Spleen (tissue), 11 donors: ENCODE data around the gene DMAP1. TPM values are rescaled to one million over a fixed set of nuclear protein-coding genes. Genes with fewer than 3 reads are reported as not detected.

Source experiments
- DNase-seq: peaks from one replicate; pipeline ENCODE4 v3.0.0-alpha.2; 2020
- H3K27ac ChIP-seq, 8 donors: fragments of 200-600 bp; sonication (generic) in 7 of 8; 1 replicate in 4 of 8; 2 replicates in 4 of 8; pipeline versions ENCODE4 v1.5.0 to v1.8.0; 2016 to 2021; ENCODE audit warnings: inconsistent platforms in 4 of 8, mild to moderate bottlenecking in 4 of 8, moderate library complexity in 1 of 8
- H3K27me3 ChIP-seq, 7 donors: fragments of 200-600 bp; sonication (generic) in 6 of 7; replicated peaks in 1 of 7; 1 replicate in 4 of 7; 2 replicates in 3 of 7; pipeline versions ENCODE4 v1.5.0 to v1.8.0; 2016 to 2021; ENCODE audit warnings: inconsistent platforms in 3 of 7, mild to moderate bottlenecking in 1 of 7
- H3K36me3 ChIP-seq, 6 donors: fragments of 200-600 bp; sonication (generic) in 5 of 6; 1 replicate in 4 of 6; 2 replicates in 2 of 6; pipeline versions ENCODE4 v1.5.0 to v1.8.0; 2016 to 2021; ENCODE audit warnings: inconsistent platforms in 2 of 6
- H3K4me1 ChIP-seq, 6 donors: fragments of 200-600 bp; sonication (generic) in 5 of 6; 1 replicate in 3 of 6; 2 replicates in 3 of 6; pipeline versions ENCODE4 v1.5.0 to v1.8.0; 2016 to 2021; ENCODE audit warnings: inconsistent platforms in 3 of 6
- H3K4me3 ChIP-seq, 8 donors: fragments of 200-600 bp; sonication (generic) in 7 of 8; 1 replicate in 4 of 8; 2 replicates in 4 of 8; pipeline versions ENCODE4 v1.5.0 to v1.8.0; 2016 to 2021; ENCODE audit warnings: inconsistent platforms in 4 of 8, mild to moderate bottlenecking in 4 of 8, moderate library complexity in 2 of 8
- H3K9me3 ChIP-seq, 8 donors: fragments of 200-600 bp; sonication (generic) in 7 of 8; 1 replicate in 4 of 8; 2 replicates in 4 of 8; pipeline versions ENCODE4 v1.5.0 to v1.8.0; 2016 to 2021; ENCODE audit warnings: inconsistent platforms in 4 of 8
- POLR2A ChIP-seq, 3 donors: fragments of 450-650 bp; IDR thresholded peaks; one replicate each; pipeline ENCODE4 v1.5.1; 2017; ENCODE audit warnings: antibody characterized with exemption in 3 of 3, mild to moderate bottlenecking in 1 of 3
- POLR2AphosphoS5 ChIP-seq, 3 donors: sonication (generic); formaldehyde crosslinking; IDR thresholded peaks; one replicate each; pipeline ENCODE4 v1.5.1; 2017; ENCODE audit warnings: antibody characterized with exemption in 3 of 3
- WGBS, 5 donors: extraction: QIAGEN DNeasy Blood & Tissue Kit in 3 of 5; methylation state at CpG; one replicate each; pipeline versions ENCODE4 v1.1.5 to v1.1.7; 2013 to 2018; 5-methylcytosine and 5-hydroxymethylcytosine counted together
- intact Hi-C: fragments of 100-400 bp; cut with DNase I; formaldehyde crosslinking; loops from one replicate; pipeline ENCODE4 v1.15.0; 2023; ENCODE audit warnings: low total_unique reads
- polyA plus RNA-seq, 3 donors: library from polyadenylated mRNA; stranded (reverse); fragments of 200-250 nt; gene quantifications; one replicate each; pipeline ENCODE4 v1.2.1, GENCODE V29; 2013
- total RNA-seq, 7 donors: library from RNA; depleted of rRNA in 3 of 7; stranded (reverse); fragments of >200 nt in 3 of 7; fragmentation: NEBNext Ultra II Directional in 4 of 7; extraction: Animal tissue kit (Norgen Biotek cat#: 25700) in 4 of 7; gene quantifications; one replicate each; pipeline versions ENCODE4 v1.1.0 to v1.2.1, GENCODE V29; 2016 to 2021
- TF ChIP-seq, protein P1 (sequence below), 11 experiments: fragments of 200-600 bp in 7 of 11; fragments of 450-650 bp in 4 of 11; sonication (generic) in 4 of 11; IDR thresholded peaks in 8 of 11; conservative IDR thresholded peaks in 3 of 11; 1 replicate in 7 of 11; 2 replicates in 4 of 11; pipeline versions ENCODE4 v1.4.0 to v1.8.0; 2016 to 2021; ENCODE audit warnings: antibody characterized with exemption in 11 of 11, inconsistent platforms in 4 of 11, mild to moderate bottlenecking in 1 of 11
- donor health status: healthy with polysubstance abuse.
- donor health status: DM: no; HTN: no; CAD: no; lungs with moderate emphysema.
- donor health status: DM: no; HTN: no; CAD: no.
- donor health status: Bipolar disorder and iron deficiency.
- donor health status: healthy.
- donor health status: DM: no; HTN: no; CAD: no.
- donor health status: DM: yes; HTN: yes; CAD: no.

The DMAP1 gene
- total and polyA plus RNA-seq, 10 donors = 37.8 to 84.6 (median 47.3) TPM

DNA sequence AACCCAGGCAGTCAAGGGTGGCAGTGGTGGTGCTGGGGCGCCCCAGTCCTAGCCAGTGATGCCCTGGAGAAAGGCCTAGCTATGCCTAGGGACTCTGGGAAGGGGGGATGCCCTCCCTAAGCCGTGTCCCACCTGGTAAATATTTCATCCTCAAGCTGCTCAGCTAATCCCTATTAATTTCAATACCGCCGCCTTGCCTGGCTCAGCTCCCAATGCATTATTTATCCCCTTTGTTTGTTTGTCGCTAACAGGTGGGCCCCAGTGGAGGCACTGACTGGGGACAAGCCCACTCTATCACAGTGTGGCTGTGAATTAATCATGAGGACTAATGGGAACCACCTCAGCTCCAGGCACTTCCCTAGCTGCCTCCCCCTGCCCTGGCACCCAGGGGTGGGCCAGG, 22.5 kb downstream of the DMAP1 start:
- 96 to 99% (median 98%) methylated on average over 5 of the region's 5 CpGs for WGBS, 5 donors
- intact Hi-C loops = no loop called here

DNA sequence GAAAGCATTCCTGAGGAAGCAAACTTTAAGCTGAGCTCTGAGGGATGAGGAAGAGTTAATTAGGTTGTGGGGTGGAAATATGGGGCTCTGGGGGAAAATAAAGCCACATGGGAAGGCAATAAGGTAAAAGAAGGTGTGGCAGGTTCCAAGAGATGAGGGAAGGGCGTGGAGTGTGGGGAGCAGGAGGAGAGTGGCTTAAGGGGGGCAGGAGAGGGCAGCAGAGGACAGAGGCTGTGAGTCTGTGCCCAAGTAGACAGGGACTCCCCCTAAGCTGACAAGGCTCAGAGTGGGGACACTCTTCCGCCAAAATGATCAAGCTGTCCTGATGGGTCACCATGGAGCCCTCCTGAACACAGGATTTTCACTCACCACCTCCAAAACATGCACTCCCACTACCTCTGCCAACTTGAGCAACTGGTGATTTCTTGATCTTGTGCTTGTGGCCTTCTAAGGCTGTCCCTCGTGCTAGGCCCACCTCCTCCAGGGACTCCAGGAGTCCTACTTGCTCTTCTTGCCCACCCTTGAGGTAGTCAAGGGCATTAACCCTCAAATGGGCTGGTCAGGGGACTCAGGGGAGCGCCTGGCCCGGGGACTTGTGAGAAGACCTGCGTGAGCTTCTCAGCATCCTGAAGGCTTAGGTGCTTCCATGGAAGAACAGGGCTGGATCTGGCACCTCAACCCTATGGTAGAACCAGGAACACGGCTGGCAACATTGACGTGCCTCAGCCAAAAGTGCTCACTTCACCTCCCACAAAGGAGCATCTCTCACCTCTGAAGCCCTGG, 23.4 kb downstream of the DMAP1 start:
- H3K9me3 ChIP-seq = no peaks in the 10 kb centered on the region
- peaks cover 0 to 40% (median 14%) of the 10 kb centered on the region in 6 donors for H3K4me1 ChIP-seq
- H3K4me3 ChIP-seq = no peak overlapping the region
- no peaks in the 10 kb centered on the region for H3K27me3 ChIP-seq
- DNase-seq = peak; percentile 22
- H3K36me3 ChIP-seq = peaks cover 0 to 35% (median 2%) of the 10 kb centered on the region in 6 donors
- no peak overlapping the region for H3K27ac ChIP-seq
- 80 to 94% (median 92%) methylated on average over 4 to 8 of the region's 8 CpGs for WGBS, 5 donors
- TF ChIP-seq POLR2AphosphoS5 (IDR thresholded peaks at IDR 0.05) = no peak
- TF ChIP-seq, protein P1, sequence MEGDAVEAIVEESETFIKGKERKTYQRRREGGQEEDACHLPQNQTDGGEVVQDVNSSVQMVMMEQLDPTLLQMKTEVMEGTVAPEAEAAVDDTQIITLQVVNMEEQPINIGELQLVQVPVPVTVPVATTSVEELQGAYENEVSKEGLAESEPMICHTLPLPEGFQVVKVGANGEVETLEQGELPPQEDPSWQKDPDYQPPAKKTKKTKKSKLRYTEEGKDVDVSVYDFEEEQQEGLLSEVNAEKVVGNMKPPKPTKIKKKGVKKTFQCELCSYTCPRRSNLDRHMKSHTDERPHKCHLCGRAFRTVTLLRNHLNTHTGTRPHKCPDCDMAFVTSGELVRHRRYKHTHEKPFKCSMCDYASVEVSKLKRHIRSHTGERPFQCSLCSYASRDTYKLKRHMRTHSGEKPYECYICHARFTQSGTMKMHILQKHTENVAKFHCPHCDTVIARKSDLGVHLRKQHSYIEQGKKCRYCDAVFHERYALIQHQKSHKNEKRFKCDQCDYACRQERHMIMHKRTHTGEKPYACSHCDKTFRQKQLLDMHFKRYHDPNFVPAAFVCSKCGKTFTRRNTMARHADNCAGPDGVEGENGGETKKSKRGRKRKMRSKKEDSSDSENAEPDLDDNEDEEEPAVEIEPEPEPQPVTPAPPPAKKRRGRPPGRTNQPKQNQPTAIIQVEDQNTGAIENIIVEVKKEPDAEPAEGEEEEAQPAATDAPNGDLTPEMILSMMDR (IDR thresholded peaks at IDR 0.05 in 8 of 11, conservative IDR thresholded peaks at IDR 0.05 in 3 of 11) = no peak
- no peak for TF ChIP-seq POLR2A (IDR thresholded peaks at IDR 0.05)
- intact Hi-C loops = no loop called here

More for the DNA sequence above, 22.5 kb downstream of the DMAP1 start:
- H3K27ac ChIP-seq = no peak overlapping the region
- TF ChIP-seq POLR2AphosphoS5 (IDR thresholded peaks at IDR 0.05) (no peak), POLR2A (IDR thresholded peaks at IDR 0.05) (no peak)
- TF ChIP-seq, protein P1 (IDR thresholded peaks at IDR 0.05 in 8 of 11, conservative IDR thresholded peaks at IDR 0.05 in 3 of 11) = no peak
- H3K4me3 ChIP-seq = no peak overlapping the region
- DNase-seq = peak; percentile 33
- H3K4me1 ChIP-seq = peaks cover 0 to 33% (median 14%) of the 10 kb centered on the region in 6 donors
- no peaks in the 10 kb centered on the region for H3K9me3 ChIP-seq
- no peaks in the 10 kb centered on the region for H3K27me3 ChIP-seq
- H3K36me3 ChIP-seq = peaks cover 0 to 32% (median 2%) of the 10 kb centered on the region in 6 donors

DNA sequence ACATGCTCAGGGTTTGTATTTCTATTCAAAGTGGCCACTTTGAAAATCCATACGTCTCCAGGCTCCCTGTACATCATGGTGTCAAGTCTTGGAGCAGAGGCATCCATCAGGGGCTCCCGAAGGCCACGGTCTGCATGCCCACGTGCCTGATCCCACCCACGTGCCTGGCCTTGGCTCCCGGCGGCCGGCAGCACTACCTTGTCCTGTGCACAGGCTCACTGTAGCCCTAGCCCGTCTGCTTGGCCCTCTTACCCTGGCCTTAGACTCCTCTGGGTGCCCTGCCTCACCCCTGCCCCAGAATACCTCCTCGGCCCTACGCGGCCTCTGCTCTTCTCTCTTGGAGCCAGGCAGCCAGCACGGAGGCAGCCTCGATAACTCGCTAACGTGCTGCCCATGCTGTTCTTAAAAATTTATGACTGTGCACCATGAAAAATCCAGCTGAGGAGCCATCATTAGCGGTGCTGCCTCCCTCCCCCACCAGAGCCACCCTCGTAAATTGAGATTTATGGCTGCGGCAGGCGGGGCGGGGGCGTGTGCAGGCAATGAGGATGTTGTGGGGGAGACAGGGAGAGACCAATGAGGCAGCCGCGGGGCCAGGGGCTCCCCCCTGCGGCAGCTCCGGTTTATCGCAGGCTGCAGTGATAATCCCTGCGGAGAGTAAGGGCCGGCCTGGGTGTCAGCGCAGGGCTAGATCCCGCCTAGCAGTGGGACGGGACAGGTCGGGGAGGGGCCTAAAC, 24.6 kb downstream of the DMAP1 start:
- 49 to 58% (median 52%) methylated on average over 21 to 33 of the region's 33 CpGs for WGBS, 5 donors
- H3K27ac ChIP-seq = peak overlapping the region in 5 of 8 donors; percentile 76 to 80 (median 76)
- DNase-seq = peak; percentile 84
- intact Hi-C loops = no loop called here
- no peaks in the 10 kb centered on the region for H3K27me3 ChIP-seq
- no peaks in the 10 kb centered on the region for H3K9me3 ChIP-seq
- TF ChIP-seq POLR2A (IDR thresholded peaks at IDR 0.05) (no peak), POLR2AphosphoS5 (IDR thresholded peaks at IDR 0.05) (peak; percentile 38 to 77 (median 73))
- TF ChIP-seq, protein P1 (IDR thresholded peaks at IDR 0.05 in 8 of 11, conservative IDR thresholded peaks at IDR 0.05 in 3 of 11) = peak in 10 of 11 experiments; percentile 12 to 77 (median 52)
- peaks cover 0 to 39% (median 2%) of the 10 kb centered on the region in 6 donors for H3K36me3 ChIP-seq
- peaks cover 0 to 40% (median 14%) of the 10 kb centered on the region in 6 donors for H3K4me1 ChIP-seq
- peak overlapping the region in 1 of 8 donors; percentile 17 for H3K4me3 ChIP-seq
